PC-3 (cell line): Measurements from ENCODE around the gene PAX1. TPM values are rescaled to one million over a fixed set of nuclear protein-coding genes. Genes with fewer than 3 reads are reported as not detected.

ENCODE experiments used
- ATAC-seq: fragments of 200-7000 bp; cut with Tn5 transposase; 2 replicates; pipeline ENCODE4 v1.9.1; 2020; ENCODE audit warnings: mild to moderate bottlenecking, moderate library complexity
- BruUV-seq: library from RNA; stranded (reverse); fragments of 400-500 nt; replicated peaks from 2 replicates; lab custom pipeline; 2021; lab: Mats Ljungman, UMichigan
- CTCF ChIA-PET: fragments of 300-600 bp; sonication (Branson Sonifier 250); formaldehyde crosslinking; loops from one replicate; lab custom pipeline; 2022; ENCODE audit warnings: antibody characterized with exemption; lab: Charles Lee
- POLR2A ChIA-PET: fragments of 300-600 bp; sonication (Branson Sonifier 250); formaldehyde crosslinking; loops from one replicate; lab custom pipeline; 2022; ENCODE audit warnings: antibody characterized with exemption; ENCODE audit not compliant: unreplicated experiment; lab: Charles Lee
- DNase-seq: peaks from one replicate; pipeline ENCODE4 v3.0.0-alpha.2; 2015
- H2AFZ ChIP-seq: fragments of 300-600 bp; sonication (generic); 2 replicates; pipeline ENCODE4 v1.6.0; 2016; ENCODE audit warnings: antibody characterized with exemption, low read length
- H3F3A ChIP-seq: fragments of 300-600 bp; sonication (generic); one replicate; pipeline ENCODE4 v1.6.0; 2017; ENCODE audit warnings: antibody characterized with exemption, low read length, control low read depth, mild to moderate bottlenecking; ENCODE audit not compliant: unreplicated experiment
- H3K27ac ChIP-seq: fragments of 300-600 bp; sonication (generic); 2 replicates; pipeline ENCODE4 v1.5.1; 2016; ENCODE audit warnings: mild to moderate bottlenecking, low read length
- H3K27me3 ChIP-seq: fragments of 300-600 bp; sonication (generic); 2 replicates; pipeline ENCODE4 v1.6.1; 2016; ENCODE audit warnings: low read length, mixed read lengths
- H3K36me3 ChIP-seq: fragments of 300-600 bp; sonication (generic); 2 replicates; pipeline ENCODE4 v1.6.1; 2016; ENCODE audit warnings: low read depth, mixed run types, low read length, mixed read lengths
- H3K4me1 ChIP-seq: fragments of 300-600 bp; sonication (generic); 2 replicates; pipeline ENCODE4 v1.5.1; 2016; ENCODE audit warnings: low read length; ENCODE audit not compliant: insufficient read depth
- H3K4me2 ChIP-seq: fragments of 300-600 bp; sonication (generic); 2 replicates; pipeline ENCODE4 v1.6.0; 2016; ENCODE audit warnings: low read length
- H3K4me3 ChIP-seq: fragments of 300-600 bp; sonication (generic); 2 replicates; pipeline ENCODE4 v1.5.1; 2016; ENCODE audit warnings: mild to moderate bottlenecking, low read length, mixed read lengths
- H3K79me2 ChIP-seq: fragments of 300-600 bp; sonication (generic); 2 replicates; pipeline ENCODE4 v1.6.1; 2017; ENCODE audit warnings: low read length, mixed read lengths
- H3K9ac ChIP-seq: fragments of 300-600 bp; sonication (generic); 2 replicates; pipeline ENCODE4 v1.6.0; 2016; ENCODE audit warnings: mild to moderate bottlenecking, low read length
- H3K9me2 ChIP-seq: fragments of 300-600 bp; sonication (generic); replicated peaks from 2 replicates; pipeline ENCODE4 v1.6.1; 2016; ENCODE audit warnings: mixed run types, low read length, mixed read lengths
- H3K9me3 ChIP-seq: fragments of 300-600 bp; sonication (generic); 2 replicates; pipeline ENCODE4 v1.6.1; 2016; ENCODE audit warnings: low read length, mixed read lengths
- H4K20me1 ChIP-seq: fragments of 300-600 bp; sonication (generic); 2 replicates; pipeline ENCODE4 v1.6.1; 2016; ENCODE audit warnings: low read length, mixed read lengths
- CTCF ChIP-seq: fragments of 300-600 bp; sonication (generic); conservative IDR thresholded peaks from 2 replicates; pipeline ENCODE4 v1.5.1; 2017; ENCODE audit warnings: antibody characterized with exemption, low read depth, mild to moderate bottlenecking, low read length
- EZH2 ChIP-seq: fragments of 300-600 bp; sonication (generic); IDR thresholded peaks from one replicate; pipeline ENCODE4 v1.6.1; 2017; ENCODE audit warnings: antibody characterized with exemption, mild to moderate bottlenecking, low read length; ENCODE audit not compliant: unreplicated experiment
- EZH2phosphoT487 ChIP-seq: fragments of 300-600 bp; sonication (generic); IDR thresholded peaks from 2 replicates; pipeline ENCODE4 v1.6.1; 2018; ENCODE audit warnings: mild to moderate bottlenecking, antibody characterized with exemption, low read length, borderline replicate concordance
- intact Hi-C: fragments of 100-400 bp; cut with micrococcal nuclease; formaldehyde crosslinking; loops from 2 replicates; pipeline ENCODE4 v1.9.0; 2023
- total RNA-seq: library from RNA; depleted of rRNA; stranded (reverse); fragments of >200 nt; gene quantifications from 2 replicates; pipeline ENCODE4 v1.2.3, GENCODE V29; 2014

Gene PAX1
- total RNA-seq, 1 experiment from 2014 or later: not detected

- Histone ChIP-seq H2AFZ (no peak overlapping the region), H3K36me3 (no peaks in the 10 kb centered on the region), H4K20me1 (no peaks in the 10 kb centered on the region), H3K27ac (no peak overlapping the region), H3K9ac (no peak overlapping the region), H3F3A (no peaks in the 10 kb centered on the region), H3K79me2 (no peaks in the 10 kb centered on the region), H3K4me3 (no peak overlapping the region), H3K27me3 (peaks cover 85% of the 10 kb centered on the region), H3K9me3 (no peaks in the 10 kb centered on the region), H3K9me2 (no peaks in the 10 kb centered on the region), H3K4me2 (no peak overlapping the region), H3K4me1 (no peaks in the 10 kb centered on the region)
- CTCF ChIA-PET: no interaction called here
- no TSS peak for BruUV-seq
- intact Hi-C loops: no loop called here
- no peak for DNase-seq
- POLR2A ChIA-PET: no interaction called here
- no peak for TF ChIP-seq CTCF
- TF ChIP-seq EZH2: no peak
- no peak for TF ChIP-seq EZH2phosphoT487
- ATAC-seq: no peak
Measured at GRCh38 chr20:21714297-21715192, 9.1 kb downstream of the PAX1 start.

- H2AFZ ChIP-seq: no peak overlapping the region
- H3K9ac ChIP-seq: no peak overlapping the region
- no peaks in the 10 kb centered on the region for H4K20me1 ChIP-seq
- TF ChIP-seq CTCF: no peak
- no peak for TF ChIP-seq EZH2
- TF ChIP-seq EZH2phosphoT487: no peak
- CTCF ChIA-PET: no interaction called here
- no peaks in the 10 kb centered on the region for H3K9me2 ChIP-seq
- BruUV-seq: no TSS peak
- H3K27me3 ChIP-seq: peaks cover 79% of the 10 kb centered on the region
- ATAC-seq: no peak
- no peak overlapping the region for H3K4me3 ChIP-seq
- no peaks in the 10 kb centered on the region for H3F3A ChIP-seq
- intact Hi-C loops: no loop called here
- no peaks in the 10 kb centered on the region for H3K4me1 ChIP-seq
- H3K79me2 ChIP-seq: no peaks in the 10 kb centered on the region
- DNase-seq: no peak
- POLR2A ChIA-PET: no interaction called here
- no peak overlapping the region for H3K27ac ChIP-seq
- no peak overlapping the region for H3K4me2 ChIP-seq
- H3K9me3 ChIP-seq: no peaks in the 10 kb centered on the region
- H3K36me3 ChIP-seq: no peaks in the 10 kb centered on the region
Measured at GRCh38 chr20:21715193-21715881, 9.9 kb downstream of the PAX1 start.
